Epidermal melanocyte (primary cell): Measurements from ENCODE around the gene HOXD4.

Source experiments
- DNase-seq: peaks from one replicate; pipeline ENCODE4 v3.0.0; 2011; ENCODE audit warnings: low spot score; ENCODE audit not compliant: insufficient read length

HOXD4 gene

GRCh38 chr2:176126929-176127773, 24.2 kb upstream of the HOXD4 start:
- peak; percentile 82 for DNase-seq

DNA sequence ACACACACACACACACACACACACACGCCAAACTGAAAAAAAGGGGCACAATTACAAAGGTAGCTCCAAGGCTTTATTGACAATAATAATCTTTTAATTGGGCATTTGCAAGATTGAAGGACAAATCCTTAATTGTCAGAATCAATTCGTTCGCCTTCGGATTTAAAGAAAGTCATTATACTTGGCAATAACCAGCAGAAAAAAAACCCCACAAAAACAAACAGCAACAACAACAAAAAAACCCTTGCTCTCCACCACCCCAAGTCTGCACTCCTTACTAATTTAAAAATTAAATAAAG, 23.6 kb upstream of the HOXD4 start:
- no peak for DNase-seq

DNA sequence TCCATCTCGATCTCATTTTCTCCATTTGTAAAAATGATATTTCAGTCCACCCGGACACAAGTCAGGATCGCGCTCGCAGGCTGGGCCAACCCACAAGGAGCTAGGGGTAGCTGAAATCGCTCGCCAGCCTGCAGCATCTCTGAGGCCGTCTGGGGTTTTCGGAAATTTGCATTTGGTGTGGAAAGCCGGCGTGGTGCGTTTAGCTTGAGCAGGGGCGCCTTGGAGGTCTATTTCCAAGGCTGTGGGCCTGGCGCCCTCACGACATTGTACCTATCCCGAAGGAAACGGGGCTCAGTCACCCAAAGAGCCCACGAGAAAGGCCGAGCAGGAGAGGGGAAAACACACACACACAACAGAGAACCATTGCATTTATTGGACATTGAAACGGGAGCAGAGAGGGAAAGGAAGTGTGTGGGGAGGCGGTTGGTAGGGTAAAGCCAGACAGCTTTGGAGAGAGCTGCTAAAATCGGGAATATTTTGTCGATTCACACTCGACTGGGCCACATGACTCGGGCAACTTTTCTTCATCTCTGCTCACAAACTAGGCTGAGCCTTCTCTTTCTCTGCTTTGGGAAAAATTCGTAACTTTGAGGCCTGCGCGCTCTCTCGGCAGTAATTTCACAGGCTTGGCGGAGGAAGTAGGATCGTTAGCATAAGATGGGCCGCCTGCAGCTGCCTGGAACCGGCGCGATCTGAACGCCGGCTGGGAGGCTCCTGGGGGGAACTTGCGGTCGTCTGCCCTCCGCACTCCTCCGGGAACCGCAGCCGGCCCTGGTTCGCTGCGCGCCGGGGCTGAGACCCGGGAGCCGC, 23.0 kb upstream of the HOXD4 start:
- no peak for DNase-seq

DNA sequence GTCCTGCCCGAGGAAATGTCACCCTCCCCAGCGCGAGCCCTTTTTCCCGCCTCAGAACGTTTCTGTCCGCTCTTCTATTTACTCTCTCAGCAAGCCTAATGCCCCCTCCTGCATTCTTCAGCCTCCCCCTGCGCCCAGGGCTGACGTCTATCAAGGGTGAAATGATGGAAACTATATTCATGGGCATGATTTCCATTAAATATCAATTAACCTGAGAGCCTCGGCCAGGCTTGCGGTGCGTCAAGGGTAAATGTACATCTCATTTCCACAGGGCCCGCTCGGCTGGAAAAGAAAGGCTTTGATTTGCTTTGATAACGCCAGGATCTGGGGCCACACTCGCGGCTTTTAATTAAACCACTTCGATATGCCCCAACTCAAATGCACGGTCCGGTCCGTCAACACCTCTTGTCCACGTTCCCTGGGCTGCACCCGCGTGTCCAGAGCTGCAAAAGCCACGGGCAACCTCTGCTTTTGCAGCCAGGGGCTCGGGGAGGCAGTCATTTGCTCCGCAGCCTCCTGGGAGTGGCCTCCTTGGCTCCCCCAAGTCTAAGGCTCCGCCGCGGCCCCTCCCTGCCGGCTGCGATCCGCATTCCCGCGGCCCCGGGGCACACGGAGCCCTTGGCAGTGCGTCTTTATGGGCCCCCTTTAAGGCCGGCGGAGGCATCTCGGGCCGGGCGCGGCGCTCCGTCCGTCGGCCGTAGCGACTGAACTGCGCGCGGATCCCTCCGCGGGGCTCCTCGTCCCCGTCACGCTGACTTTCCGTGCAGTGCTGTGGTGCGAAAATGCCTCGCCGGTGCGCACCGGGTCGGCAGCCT, 22.2 kb upstream of the HOXD4 start, which contains the start of gene HOXD8:
HOXD8 (plus strand) TSS at position 724 of the 815 bp plus-strand sequence. CDS start 662 bp downstream, outside the sequence.
- peak; percentile 78 for DNase-seq

DNA sequence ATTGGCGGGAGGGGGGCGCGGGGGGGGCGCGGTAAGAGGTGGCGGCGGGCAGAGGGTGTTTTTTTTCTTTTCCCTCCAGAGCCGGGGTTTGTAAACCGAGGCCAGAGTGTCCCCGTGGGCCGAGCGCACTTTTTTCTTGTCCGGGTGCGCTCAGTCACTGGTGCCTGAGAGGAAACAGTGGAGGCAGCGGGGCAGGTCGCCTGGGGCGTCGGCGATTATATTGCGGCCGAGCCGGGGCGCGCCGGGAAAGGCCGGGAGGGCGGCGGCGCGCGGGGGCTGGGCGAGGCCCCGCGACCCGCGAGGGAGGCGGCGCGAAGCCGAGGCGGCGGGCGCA, 21.6 kb upstream of the HOXD4 start:
- no peak for DNase-seq

DNA sequence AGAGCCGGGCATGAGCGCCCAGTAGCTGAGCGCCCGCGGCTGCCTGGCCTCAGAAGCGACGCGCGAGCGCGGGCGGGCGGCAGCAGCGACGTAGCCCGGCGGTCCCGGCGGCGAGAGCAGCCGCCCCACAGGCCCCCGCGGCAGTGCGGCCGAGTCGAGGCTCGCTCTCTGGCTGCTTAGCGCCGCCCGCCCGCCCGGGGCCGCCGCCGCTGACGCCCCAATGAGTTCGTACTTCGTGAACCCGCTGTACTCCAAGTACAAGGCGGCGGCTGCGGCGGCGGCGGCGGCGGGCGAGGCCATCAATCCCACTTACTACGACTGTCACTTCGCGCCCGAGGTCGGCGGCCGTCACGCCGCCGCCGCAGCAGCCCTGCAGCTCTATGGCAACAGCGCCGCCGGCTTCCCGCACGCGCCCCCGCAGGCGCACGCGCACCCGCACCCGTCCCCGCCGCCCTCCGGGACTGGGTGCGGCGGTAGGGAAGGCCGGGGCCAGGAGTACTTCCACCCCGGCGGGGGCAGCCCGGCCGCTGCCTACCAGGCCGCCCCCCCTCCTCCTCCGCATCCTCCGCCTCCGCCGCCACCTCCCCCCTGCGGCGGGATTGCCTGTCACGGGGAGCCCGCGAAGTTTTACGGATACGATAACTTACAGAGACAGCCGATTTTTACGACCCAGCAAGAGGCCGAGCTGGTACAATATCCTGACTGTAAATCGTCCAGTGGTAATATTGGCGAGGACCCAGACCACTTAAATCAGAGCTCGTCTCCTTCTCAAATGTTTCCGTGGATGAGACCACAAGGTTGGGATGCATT, 21.0 kb upstream of the HOXD4 start:
- no peak for DNase-seq

DNA sequence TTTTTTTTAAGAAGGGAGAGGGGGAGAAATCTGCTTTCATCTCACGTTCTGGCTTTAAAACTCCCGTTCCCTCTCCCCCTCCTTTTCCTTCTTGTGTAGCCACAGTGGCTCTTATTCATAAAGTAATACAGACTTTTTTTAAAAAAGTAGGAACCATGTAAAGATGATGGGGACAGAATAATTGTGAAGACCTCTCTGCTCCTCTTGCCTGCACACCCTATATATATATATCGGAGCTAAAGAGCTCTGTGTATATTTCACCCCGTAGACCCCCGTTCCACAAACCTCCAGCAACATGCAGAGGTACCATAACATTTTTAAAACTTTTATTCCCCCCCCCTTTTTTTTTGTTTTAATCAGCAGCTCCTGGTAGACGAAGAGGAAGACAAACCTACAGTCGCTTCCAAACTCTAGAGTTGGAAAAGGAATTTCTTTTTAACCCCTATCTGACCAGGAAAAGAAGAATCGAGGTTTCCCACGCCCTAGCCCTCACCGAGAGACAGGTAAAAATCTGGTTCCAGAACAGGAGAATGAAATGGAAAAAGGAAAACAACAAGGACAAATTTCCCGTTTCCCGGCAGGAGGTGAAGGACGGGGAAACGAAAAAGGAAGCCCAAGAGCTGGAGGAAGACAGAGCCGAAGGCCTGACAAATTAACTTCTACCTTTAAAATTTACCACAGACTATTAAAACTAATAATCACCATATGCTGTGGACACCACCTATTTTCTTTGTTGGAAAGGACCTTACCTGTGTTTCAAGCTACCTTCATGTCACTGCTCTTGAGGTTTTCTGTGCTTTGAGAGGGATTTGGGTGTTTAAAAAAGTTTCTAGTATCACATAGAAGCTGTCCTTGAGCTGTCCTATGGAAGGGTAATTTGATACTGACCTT, 20.1 kb upstream of the HOXD4 start:
- no peak for DNase-seq

DNA sequence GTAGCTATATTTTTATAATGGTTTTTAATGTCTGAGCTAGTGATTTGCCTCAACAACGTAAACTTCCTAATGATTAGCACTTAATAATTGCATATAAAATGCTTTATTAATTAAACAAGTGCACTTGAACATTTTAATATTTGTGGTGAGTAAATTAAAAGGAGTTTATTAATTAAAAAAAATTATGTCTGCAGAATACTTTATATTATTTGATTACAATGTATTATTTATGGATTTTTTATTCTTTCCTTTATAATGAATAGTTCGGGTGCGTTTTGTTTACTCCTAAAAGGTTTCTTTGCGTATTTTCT, 19.5 kb upstream of the HOXD4 start:
- no peak for DNase-seq

DNA sequence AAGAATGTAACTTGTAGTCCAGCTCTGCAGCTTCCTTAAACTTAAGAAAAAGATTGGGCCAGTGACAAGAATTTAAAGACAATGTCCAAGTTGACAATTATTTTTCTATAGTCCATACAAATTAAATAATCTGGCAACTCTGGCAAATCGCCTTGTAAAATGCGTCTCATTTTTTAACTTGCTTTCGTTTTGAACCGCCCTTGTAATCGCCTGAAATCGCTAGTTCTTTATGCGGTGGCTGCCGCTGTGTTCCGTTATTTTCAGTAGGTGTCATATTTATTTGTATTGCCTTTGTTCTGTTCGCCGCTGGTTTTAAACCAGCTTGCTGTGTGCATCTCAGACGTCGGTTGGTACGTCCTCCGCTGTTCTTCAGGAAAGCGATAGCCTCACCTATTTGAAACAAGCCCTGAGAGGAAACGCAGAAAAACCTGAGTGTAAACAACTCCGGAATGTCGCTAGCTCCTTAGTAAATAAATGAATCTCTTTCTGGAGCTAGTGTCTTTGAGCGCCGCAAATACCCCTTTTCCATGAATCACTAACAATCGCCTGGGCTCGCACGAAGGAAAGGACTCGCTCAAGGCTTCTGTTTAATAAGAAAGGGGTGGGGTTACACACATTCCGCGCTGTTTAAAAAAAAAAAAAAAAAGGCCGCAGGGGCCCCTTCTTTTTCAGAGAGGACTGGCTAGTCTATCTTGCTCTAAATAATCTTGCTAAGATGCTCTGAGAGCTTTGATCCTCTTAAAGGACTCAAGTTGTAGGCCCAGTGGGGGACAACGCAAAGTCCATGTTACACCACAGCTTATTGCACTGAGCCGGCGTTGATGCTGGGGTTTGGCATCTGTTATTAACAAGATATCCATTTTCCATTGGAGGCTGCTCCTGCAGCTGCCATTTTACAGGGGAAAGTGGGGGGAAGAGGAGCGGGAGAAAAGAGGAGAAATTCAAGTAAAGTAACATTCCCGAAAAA, 18.9 kb upstream of the HOXD4 start:
- no peak for DNase-seq

DNA sequence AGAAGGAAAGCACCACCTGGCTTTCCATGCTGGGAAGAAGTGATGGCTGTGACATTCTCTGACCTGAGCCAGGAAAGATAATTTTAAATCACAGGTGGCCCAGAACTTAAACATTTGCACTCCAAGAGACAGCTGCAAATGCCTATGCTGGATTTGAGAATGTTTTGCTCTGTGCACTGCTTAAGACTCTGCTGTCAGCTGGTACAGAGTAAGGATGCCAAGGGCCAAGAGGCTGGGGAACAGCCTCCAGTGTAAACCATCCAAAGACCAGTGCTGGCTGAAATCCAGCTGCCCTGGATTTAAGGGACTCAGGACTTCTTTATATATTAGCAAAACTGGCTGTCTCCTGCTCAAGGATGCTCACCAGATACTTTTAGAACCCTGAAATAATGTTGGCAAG, 18.0 kb upstream of the HOXD4 start:
- DNase-seq, result no peak

GRCh38 chr2:176134035-176134434, 17.3 kb upstream of the HOXD4 start:
- DNase-seq, result no peak

GRCh38 chr2:176135035-176135440, 16.3 kb upstream of the HOXD4 start:
- DNase-seq, result no peak

- no peak for DNase-seq
These were observed 14.7 kb upstream of the HOXD4 start for GRCh38 chr2:176136374-176137251.

- no peak for DNase-seq
These were observed 14.1 kb upstream of the HOXD4 start for GRCh38 chr2:176137252-176137580.

GRCh38 chr2:176137906-176138305, 13.4 kb upstream of the HOXD4 start:
- DNase-seq, result no peak

DNA sequence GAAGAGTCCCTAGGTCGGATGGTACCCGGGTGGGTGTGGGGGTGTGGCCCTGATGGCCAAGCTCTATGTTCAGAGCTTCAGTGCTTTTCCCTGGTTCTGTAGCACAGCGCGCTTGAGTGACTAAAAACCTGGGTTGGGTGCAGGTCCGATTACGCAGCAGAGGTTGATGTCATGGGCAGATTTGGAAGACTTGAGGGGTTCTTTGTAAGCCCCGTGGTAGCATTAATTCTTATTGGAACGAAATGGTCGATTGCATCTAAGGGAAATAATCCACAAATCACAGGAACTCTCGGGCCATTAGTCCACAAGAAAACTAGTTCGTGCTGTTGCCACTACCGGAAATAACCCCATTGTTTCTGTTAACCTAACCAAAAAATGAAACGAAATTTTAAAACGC, 12.8 kb upstream of the HOXD4 start:
- no peak for DNase-seq

DNA sequence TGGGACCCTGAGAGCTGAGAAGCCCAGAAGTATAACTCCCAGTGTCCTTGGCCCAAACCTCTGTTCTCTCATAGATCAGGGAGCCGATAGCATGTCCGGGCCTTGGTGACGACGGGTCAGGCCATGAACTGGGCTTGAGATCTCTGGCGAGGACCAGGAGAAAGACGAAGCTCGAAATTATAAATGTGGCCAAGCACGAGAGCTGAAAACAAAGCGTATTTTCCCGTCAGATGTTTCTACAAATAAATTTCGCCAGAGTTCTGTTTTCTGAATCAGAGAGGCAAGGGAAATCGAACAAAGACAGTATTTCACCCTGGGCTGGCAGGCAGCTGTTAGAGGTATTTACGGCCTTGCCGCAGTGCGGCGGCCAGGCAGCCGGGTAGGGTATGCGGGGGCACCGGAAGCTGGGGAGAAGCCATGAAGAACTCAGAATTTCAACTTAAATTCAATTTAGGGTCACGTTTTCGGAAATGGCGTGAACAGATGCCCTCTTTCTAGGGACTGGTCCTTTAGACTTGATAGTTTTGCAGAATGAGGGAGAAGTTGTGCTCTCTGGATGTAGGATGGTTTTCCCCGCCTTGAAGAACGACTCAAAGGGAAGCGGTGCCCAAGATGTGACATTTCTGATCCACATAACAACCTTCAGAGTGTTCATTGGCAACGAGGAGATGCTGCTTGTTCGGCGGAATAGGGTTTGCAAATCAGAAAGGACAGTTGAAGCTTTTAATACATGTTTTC, 12.3 kb upstream of the HOXD4 start:
- DNase-seq, result no peak
